Measurements from ENCODE around the gene HK3.

Gene HK3, protein sequence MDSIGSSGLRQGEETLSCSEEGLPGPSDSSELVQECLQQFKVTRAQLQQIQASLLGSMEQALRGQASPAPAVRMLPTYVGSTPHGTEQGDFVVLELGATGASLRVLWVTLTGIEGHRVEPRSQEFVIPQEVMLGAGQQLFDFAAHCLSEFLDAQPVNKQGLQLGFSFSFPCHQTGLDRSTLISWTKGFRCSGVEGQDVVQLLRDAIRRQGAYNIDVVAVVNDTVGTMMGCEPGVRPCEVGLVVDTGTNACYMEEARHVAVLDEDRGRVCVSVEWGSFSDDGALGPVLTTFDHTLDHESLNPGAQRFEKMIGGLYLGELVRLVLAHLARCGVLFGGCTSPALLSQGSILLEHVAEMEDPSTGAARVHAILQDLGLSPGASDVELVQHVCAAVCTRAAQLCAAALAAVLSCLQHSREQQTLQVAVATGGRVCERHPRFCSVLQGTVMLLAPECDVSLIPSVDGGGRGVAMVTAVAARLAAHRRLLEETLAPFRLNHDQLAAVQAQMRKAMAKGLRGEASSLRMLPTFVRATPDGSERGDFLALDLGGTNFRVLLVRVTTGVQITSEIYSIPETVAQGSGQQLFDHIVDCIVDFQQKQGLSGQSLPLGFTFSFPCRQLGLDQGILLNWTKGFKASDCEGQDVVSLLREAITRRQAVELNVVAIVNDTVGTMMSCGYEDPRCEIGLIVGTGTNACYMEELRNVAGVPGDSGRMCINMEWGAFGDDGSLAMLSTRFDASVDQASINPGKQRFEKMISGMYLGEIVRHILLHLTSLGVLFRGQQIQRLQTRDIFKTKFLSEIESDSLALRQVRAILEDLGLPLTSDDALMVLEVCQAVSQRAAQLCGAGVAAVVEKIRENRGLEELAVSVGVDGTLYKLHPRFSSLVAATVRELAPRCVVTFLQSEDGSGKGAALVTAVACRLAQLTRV

DNA sequence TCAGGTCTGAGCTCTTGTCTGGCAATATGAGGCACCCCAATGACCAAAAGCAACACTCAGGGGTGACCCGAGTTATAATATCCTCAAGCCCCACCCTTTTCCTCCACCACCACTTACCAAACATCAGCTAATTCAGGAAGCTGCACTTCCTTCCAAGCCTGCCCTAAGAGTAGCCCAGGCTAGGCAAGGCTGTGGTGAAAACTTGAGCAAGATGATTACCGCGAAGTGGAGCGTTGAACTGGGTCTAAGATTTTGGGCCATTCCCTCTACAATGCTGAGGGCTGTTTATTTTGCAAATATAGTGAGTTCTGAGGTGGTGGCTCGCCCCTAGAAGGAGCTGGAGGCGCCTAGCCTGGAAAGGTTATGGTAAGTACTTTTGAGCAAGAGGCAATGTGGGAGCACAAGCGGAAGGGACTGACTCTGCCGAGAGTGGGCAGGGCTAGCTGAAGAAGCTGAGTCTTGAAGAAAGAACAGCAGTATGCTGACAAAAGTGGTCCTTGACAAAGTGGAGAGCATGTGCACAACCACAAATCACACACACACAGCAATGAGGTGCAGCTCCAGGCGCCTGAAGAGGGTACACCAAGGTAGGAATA, at the start of gene HK3:
TSS of gene HK3 (minus strand) at position 51 of the 596 bp plus-strand sequence. CDS start 3,187 bp downstream, outside the sequence.
- no peak within 1 kb of the TSS for H3K4me3 Mint-ChIP-seq
- peaks cover 10% of the 10 kb centered on the region for H3K4me1 Mint-ChIP-seq
- H3K9me3 Mint-ChIP-seq, result no peaks in the 10 kb centered on the region
- H3K27me3 Mint-ChIP-seq, result peaks cover 6% of the 10 kb centered on the region
- ATAC-seq (ENCODE audit: low read depth) (no peak), DNase-seq (ENCODE audit: low spot score in 2 of 2) (no peak)
- no peak within 1 kb of the TSS for H3K27ac Mint-ChIP-seq
- H3K36me3 Mint-ChIP-seq, result peaks cover 12% of the 10 kb centered on the region

GRCh38 chr5:176948458-176948857, 49.3 kb upstream of the HK3 start:
- Mint-ChIP-seq H3K36me3 (peaks cover 11% of the 10 kb centered on the region), H3K9me3 (no peaks in the 10 kb centered on the region), H3K4me3 (no peak overlapping the region), H3K4me1 (no peaks in the 10 kb centered on the region), H3K27ac (no peak overlapping the region), H3K27me3 (no peaks in the 10 kb centered on the region)
- DNase-seq (ENCODE audit: low spot score in 2 of 2) (no peak), ATAC-seq (ENCODE audit: low read depth) (no peak)

GRCh38 chr5:176947847-176948246, 48.7 kb upstream of the HK3 start:
- no peak for DNase-seq (ENCODE audit: low spot score in 2 of 2)
- Mint-ChIP-seq H3K4me3 (no peak overlapping the region), H3K9me3 (no peaks in the 10 kb centered on the region), H3K27me3 (no peaks in the 10 kb centered on the region), H3K4me1 (peaks cover 2% of the 10 kb centered on the region), H3K36me3 (peaks cover 14% of the 10 kb centered on the region), H3K27ac (no peak overlapping the region)
- ATAC-seq (ENCODE audit: low read depth), result no peak

GRCh38 chr5:176944268-176944667, 45.1 kb upstream of the HK3 start:
- Mint-ChIP-seq H3K4me1 (peaks cover 2% of the 10 kb centered on the region), H3K27ac (no peak overlapping the region), H3K36me3 (peaks cover 16% of the 10 kb centered on the region), H3K27me3 (no peaks in the 10 kb centered on the region), H3K4me3 (no peak overlapping the region), H3K9me3 (no peaks in the 10 kb centered on the region)
- ATAC-seq (ENCODE audit: low read depth), result no peak
- DNase-seq (ENCODE audit: low spot score in 2 of 2), result no peak

- peaks cover 16% of the 10 kb centered on the region for H3K36me3 Mint-ChIP-seq
Observed at GRCh38 chr5:176943816-176944215, 44.7 kb upstream of the HK3 start.

GRCh38 chr5:176941951-176942350, 42.8 kb upstream of the HK3 start:
- H3K27me3 Mint-ChIP-seq, result no peaks in the 10 kb centered on the region
- no peak for ATAC-seq (ENCODE audit: low read depth)
- no peak overlapping the region for H3K4me3 Mint-ChIP-seq
- H3K36me3 Mint-ChIP-seq, result peaks cover 12% of the 10 kb centered on the region
- no peak overlapping the region for H3K27ac Mint-ChIP-seq
- H3K9me3 Mint-ChIP-seq, result no peaks in the 10 kb centered on the region
- H3K4me1 Mint-ChIP-seq, result peaks cover 2% of the 10 kb centered on the region
- DNase-seq (ENCODE audit: low spot score in 2 of 2), result no peak

More at GRCh38 chr5:176943816-176944215, 44.7 kb upstream of the HK3 start:
- ATAC-seq (ENCODE audit: low read depth) (no peak), DNase-seq (ENCODE audit: low spot score in 2 of 2) (no peak)
- H3K4me1 Mint-ChIP-seq, result peaks cover 2% of the 10 kb centered on the region
- no peaks in the 10 kb centered on the region for H3K27me3 Mint-ChIP-seq
- no peak overlapping the region for H3K27ac Mint-ChIP-seq
- no peak overlapping the region for H3K4me3 Mint-ChIP-seq
- H3K9me3 Mint-ChIP-seq, result no peaks in the 10 kb centered on the region

- Mint-ChIP-seq H3K4me3 (no peak overlapping the region), H3K36me3 (peaks cover 19% of the 10 kb centered on the region)
Observed at GRCh38 chr5:176938472-176938871, 39.3 kb upstream of the HK3 start.

GRCh38 chr5:176935017-176935416, 35.9 kb upstream of the HK3 start:
- no peak overlapping the region for H3K27ac Mint-ChIP-seq
- H3K36me3 Mint-ChIP-seq, result peaks cover 19% of the 10 kb centered on the region
- no peaks in the 10 kb centered on the region for H3K27me3 Mint-ChIP-seq
- DNase-seq (ENCODE audit: low spot score in 2 of 2) (no peak), ATAC-seq (ENCODE audit: low read depth) (no peak)
- H3K4me3 Mint-ChIP-seq, result no peak overlapping the region
- H3K4me1 Mint-ChIP-seq, result peaks cover 9% of the 10 kb centered on the region
- H3K9me3 Mint-ChIP-seq, result no peaks in the 10 kb centered on the region

More at GRCh38 chr5:176938472-176938871, 39.3 kb upstream of the HK3 start:
- H3K27ac Mint-ChIP-seq, result no peak overlapping the region
- no peaks in the 10 kb centered on the region for H3K9me3 Mint-ChIP-seq
- no peak for ATAC-seq (ENCODE audit: low read depth)
- H3K27me3 Mint-ChIP-seq, result no peaks in the 10 kb centered on the region
- peaks cover 10% of the 10 kb centered on the region for H3K4me1 Mint-ChIP-seq
- DNase-seq (ENCODE audit: low spot score in 2 of 2), result no peak

DNA sequence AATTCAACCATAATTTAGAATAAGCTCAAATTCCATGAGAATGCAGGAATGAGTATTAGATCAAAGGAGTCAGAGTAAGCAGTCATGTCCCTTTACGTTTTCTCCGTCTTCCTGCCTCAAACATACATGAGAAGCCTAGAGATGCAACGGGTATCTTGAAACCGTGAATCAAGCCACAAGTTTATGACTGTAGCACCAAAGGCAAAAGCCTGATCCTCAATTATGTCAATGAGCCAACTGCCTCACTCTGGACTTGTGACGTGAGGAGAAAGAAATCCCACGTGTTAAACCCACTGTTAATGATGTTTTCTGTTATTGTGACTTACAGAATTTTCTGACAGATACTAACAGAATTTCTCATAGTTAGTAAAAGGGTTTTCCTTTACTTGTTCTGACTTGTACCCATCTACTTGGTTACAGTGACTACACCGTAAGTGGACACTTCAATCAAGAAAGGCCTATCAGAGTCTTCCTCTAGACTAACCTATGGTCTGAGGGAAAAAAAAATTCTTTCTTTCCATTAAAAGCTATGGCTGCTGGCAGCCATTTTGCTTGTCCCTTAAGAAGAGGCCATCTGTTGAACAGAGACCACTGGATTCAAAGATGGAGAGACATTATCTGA, 35.3 kb upstream of the HK3 start:
- ATAC-seq (ENCODE audit: low read depth) (no peak), DNase-seq (ENCODE audit: low spot score in 2 of 2) (no peak)
- Mint-ChIP-seq H3K27me3 (no peaks in the 10 kb centered on the region), H3K4me3 (no peak overlapping the region), H3K4me1 (peaks cover 9% of the 10 kb centered on the region), H3K27ac (no peak overlapping the region), H3K36me3 (peaks cover 20% of the 10 kb centered on the region), H3K9me3 (no peaks in the 10 kb centered on the region)

DNA sequence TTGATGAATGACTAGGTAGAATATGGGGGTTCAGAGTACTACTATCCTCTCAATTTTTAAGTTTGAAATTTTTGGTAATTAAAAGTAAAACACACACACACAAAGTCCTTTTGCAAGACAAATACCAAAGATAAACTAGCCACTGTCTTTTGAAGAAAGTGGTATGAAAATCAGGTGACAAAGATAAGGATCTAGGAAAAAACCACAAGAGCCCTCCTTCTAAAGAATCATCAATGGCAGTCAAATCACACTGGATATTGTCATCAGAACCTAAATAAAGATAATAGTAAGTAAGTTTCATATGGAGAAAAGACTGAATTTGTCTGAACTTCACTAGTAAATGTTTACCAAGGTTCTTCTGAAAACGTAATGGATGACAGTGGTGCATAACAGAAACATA, 30.5 kb upstream of the HK3 start:
- Mint-ChIP-seq H3K36me3 (peaks cover 19% of the 10 kb centered on the region), H3K27me3 (no peaks in the 10 kb centered on the region), H3K27ac (no peak overlapping the region), H3K4me1 (no peaks in the 10 kb centered on the region), H3K9me3 (no peaks in the 10 kb centered on the region), H3K4me3 (no peak overlapping the region)
- ATAC-seq (ENCODE audit: low read depth) (no peak), DNase-seq (ENCODE audit: low spot score in 2 of 2) (no peak)

GRCh38 chr5:176927562-176927961, 28.4 kb upstream of the HK3 start:
- no peaks in the 10 kb centered on the region for H3K4me1 Mint-ChIP-seq
- ATAC-seq (ENCODE audit: low read depth) (no peak), DNase-seq (ENCODE audit: low spot score in 2 of 2) (no peak)
- no peaks in the 10 kb centered on the region for H3K9me3 Mint-ChIP-seq
- peaks cover 19% of the 10 kb centered on the region for H3K36me3 Mint-ChIP-seq
- no peak overlapping the region for H3K27ac Mint-ChIP-seq
- H3K4me3 Mint-ChIP-seq, result no peak overlapping the region
- no peaks in the 10 kb centered on the region for H3K27me3 Mint-ChIP-seq

DNA sequence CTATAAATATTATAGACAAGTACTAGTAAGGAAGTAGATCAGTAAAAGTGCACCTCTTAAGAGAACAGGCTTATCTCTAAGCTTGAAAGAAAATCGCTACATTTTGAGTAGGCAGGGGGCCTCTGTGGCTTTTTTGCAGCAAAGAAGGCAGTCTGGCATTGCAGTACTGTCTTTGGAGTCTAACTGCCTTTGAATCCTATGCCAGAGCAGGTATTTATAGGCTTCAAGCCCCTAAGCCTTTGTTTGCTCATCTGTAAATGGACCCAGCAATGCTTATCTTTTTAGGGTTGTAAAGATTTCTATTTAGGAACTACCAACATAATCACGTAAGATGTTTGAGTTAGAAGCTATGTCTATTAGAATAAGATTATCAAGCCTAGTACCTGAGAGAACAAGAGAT, 23.7 kb upstream of the HK3 start:
- DNase-seq (ENCODE audit: low spot score in 2 of 2) (no peak), ATAC-seq (ENCODE audit: low read depth) (no peak)
- Mint-ChIP-seq H3K4me3 (no peak overlapping the region), H3K27ac (no peak overlapping the region), H3K9me3 (no peaks in the 10 kb centered on the region), H3K4me1 (peaks cover 3% of the 10 kb centered on the region), H3K36me3 (peaks cover 33% of the 10 kb centered on the region), H3K27me3 (no peaks in the 10 kb centered on the region)

DNA sequence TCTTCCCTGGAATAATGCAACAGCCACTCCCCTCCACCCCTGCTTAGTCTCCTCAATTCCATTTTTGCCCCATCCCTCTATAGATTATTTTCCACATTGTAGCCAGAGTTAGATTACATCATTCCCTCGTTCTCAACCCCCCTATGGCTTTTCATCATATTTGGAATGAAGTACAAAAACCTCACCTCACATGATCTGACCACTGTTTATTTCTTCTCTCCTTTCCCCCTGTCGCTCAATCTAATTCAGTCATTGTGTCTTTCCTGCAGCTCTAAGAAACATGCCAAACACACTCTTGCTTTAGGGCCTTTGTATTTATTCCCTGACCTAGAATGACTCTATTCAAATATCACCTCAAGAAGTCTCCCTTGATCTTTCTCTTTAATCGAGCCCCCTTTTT, 22.6 kb upstream of the HK3 start:
- ATAC-seq (ENCODE audit: low read depth), result no peak
- peaks cover 3% of the 10 kb centered on the region for H3K4me1 Mint-ChIP-seq
- peaks cover 33% of the 10 kb centered on the region for H3K36me3 Mint-ChIP-seq
- H3K4me3 Mint-ChIP-seq, result no peak overlapping the region
- H3K9me3 Mint-ChIP-seq, result no peaks in the 10 kb centered on the region
- no peaks in the 10 kb centered on the region for H3K27me3 Mint-ChIP-seq
- no peak for DNase-seq (ENCODE audit: low spot score in 2 of 2)
- H3K27ac Mint-ChIP-seq, result peak overlapping the region; percentile 39

Measured in memory B cell (primary cell).